HCT116 (cell line): ENCODE data around the gene PYDC1. TPM values are rescaled to one million over a fixed set of nuclear protein-coding genes. Genes with fewer than 3 reads are reported as not detected.
A peak's percentile ranks its signal among the peaks of the same experiment; 100 is the strongest.

Experiments
- ATAC-seq: fragments of 200-7000 bp; cut with Tn5 transposase; 2 replicates; pipeline ENCODE4 v1.9.1; 2020; ENCODE audit warnings: mild to moderate bottlenecking, moderate library complexity
- Bru-seq: library from RNA; stranded (reverse); fragments of 400-500 nt; gene quantifications from one replicate; lab custom pipeline; 2021; lab: Mats Ljungman, UMichigan
- BruChase-seq, 2 experiments: library from RNA; stranded (reverse); fragments of 400-500 nt; gene quantifications; one replicate each; lab custom pipeline; 2021; lab: Mats Ljungman, UMichigan
- BruUV-seq: library from RNA; stranded (reverse); fragments of 400-500 nt; replicated peaks from 2 replicates; lab custom pipeline; 2021; lab: Mats Ljungman, UMichigan
- CTCF ChIA-PET: fragments of 300-600 bp; sonication (Branson Sonifier 250); formaldehyde crosslinking; loops from one replicate; lab custom pipeline; 2021; ENCODE audit warnings: antibody characterized with exemption; lab: Charles Lee
- POLR2A ChIA-PET: fragments of 300-600, 350-600 bp; sonication (Branson Sonifier 250); formaldehyde crosslinking; loops from one replicate; lab custom pipeline; 2021; ENCODE audit warnings: antibody characterized with exemption; lab: Charles Lee
- RAD21 ChIA-PET, 2 experiments: fragments of 300-600 bp; sonication (Branson Sonifier 250); formaldehyde crosslinking; loops; one replicate each; lab custom pipeline; 2023; ENCODE audit warnings: low total read pairs in 2 of 2; ENCODE audit not compliant: uncharacterized antibody in 2 of 2, unreplicated experiment in 2 of 2, low non-redundant PET in 1 of 2; lab: Charles Lee
- DNase-seq: peaks from one replicate; pipeline ENCODE4 v3.0.0-alpha.2; 2010; ENCODE audit warnings: low read depth, low spot score
- H2AFZ ChIP-seq: fragments of 200-600 bp; shearing (Covaris generic), sonication (generic); 2 replicates; pipeline ENCODE4 v1.6.1; 2017; ENCODE audit warnings: low read depth, mixed run types, mixed read lengths, antibody characterized with exemption, low read length; ENCODE audit not compliant: poor library complexity, severe bottlenecking
- H3K27ac ChIP-seq: 2 replicates; pipeline ENCODE4 v1.5.1; 2012; ENCODE audit warnings: low read depth, low read length
- H3K27me3 ChIP-seq: fragments of 200-600 bp; sonication (generic); 2 replicates; pipeline ENCODE4 v1.6.1; 2016; ENCODE audit warnings: mixed run types, low read length, mixed read lengths; ENCODE audit not compliant: insufficient read depth
- H3K36me3 ChIP-seq, 2 experiments: fragments of 200-500 bp in 1 of 2; fragments of 200-600 bp in 1 of 2; sonication (Bioruptor generic) in 1 of 2; sonication (generic) in 1 of 2; 2 replicates each; pipeline versions ENCODE4 v1.5.1 to v1.6.1; 2014 to 2016; ENCODE audit warnings: low read length in 2 of 2, inconsistent platforms in 1 of 2, mixed read lengths in 1 of 2, mixed run types in 1 of 2; ENCODE audit not compliant: insufficient read depth in 2 of 2, control insufficient read depth in 1 of 2
- H3K4me1 ChIP-seq, 2 experiments: fragments of 200-600 bp in 1 of 2; sonication (generic) in 1 of 2; 2 replicates each; pipeline versions ENCODE4 v1.5.1 to v1.6.1; 2012 to 2017; ENCODE audit warnings: low read length in 2 of 2, inconsistent platforms in 1 of 2, mild to moderate bottlenecking in 1 of 2, mixed read lengths in 1 of 2, mixed run types in 1 of 2, moderate library complexity in 1 of 2; ENCODE audit not compliant: insufficient read depth in 2 of 2, control insufficient read depth in 1 of 2
- H3K4me2 ChIP-seq: fragments of 200-600 bp; sonication (generic); 2 replicates; pipeline ENCODE4 v1.6.1; 2017; ENCODE audit warnings: mixed run types, low read length, mixed read lengths
- H3K4me3 ChIP-seq, 2 experiments: fragments of 200-600 bp in 1 of 2; sonication (generic) in 1 of 2; replicated peaks in 1 of 2; 2 replicates each; pipeline ENCODE4 v1.5.1; 2011 to 2016; ENCODE audit warnings: low read length in 2 of 2, control low read depth in 1 of 2, low read depth in 1 of 2, mild to moderate bottlenecking in 1 of 2, mixed read lengths in 1 of 2, mixed run types in 1 of 2
- H3K79me2 ChIP-seq: fragments of 200-600 bp; sonication (generic); 2 replicates; pipeline ENCODE4 v1.6.1; 2017; ENCODE audit warnings: mild to moderate bottlenecking, mixed run types, low read length, moderate library complexity, mixed read lengths; ENCODE audit not compliant: insufficient read depth
- H3K9ac ChIP-seq: fragments of 200-600 bp; sonication (generic); 2 replicates; pipeline ENCODE4 v1.6.1; 2016; ENCODE audit warnings: low read length, mixed read lengths
- H3K9me2 ChIP-seq: fragments of 200-600 bp; sonication (generic), shearing (Covaris generic); 2 replicates; pipeline ENCODE4 v1.6.1; 2017; ENCODE audit warnings: mixed run types, mild to moderate bottlenecking, moderate library complexity; ENCODE audit not compliant: insufficient read depth
- H3K9me3 ChIP-seq, 2 experiments: fragments of 200-500 bp in 1 of 2; fragments of 200-600 bp in 1 of 2; sonication (Bioruptor generic) in 1 of 2; sonication (generic) in 1 of 2; 2 replicates each; pipeline ENCODE4 v1.6.1; 2014 to 2017; ENCODE audit warnings: low read length in 2 of 2, mixed read lengths in 2 of 2, inconsistent platforms in 1 of 2, low read depth in 1 of 2, mild to moderate bottlenecking in 1 of 2, mixed run types in 1 of 2, moderate library complexity in 1 of 2; ENCODE audit not compliant: control insufficient read depth in 1 of 2, insufficient read depth in 1 of 2
- H4K20me1 ChIP-seq: fragments of 200-600 bp; sonication (generic), shearing (Covaris generic); 2 replicates; pipeline ENCODE4 v1.6.1; 2017; ENCODE audit warnings: mixed run types, mild to moderate bottlenecking, moderate library complexity; ENCODE audit not compliant: insufficient read depth
- ATF3 ChIP-seq: IDR thresholded peaks from 2 replicates; pipeline ENCODE4 v1.6.1; 2012
- CBX3 ChIP-seq: IDR thresholded peaks from 2 replicates; pipeline ENCODE4 v1.6.1; 2012; ENCODE audit warnings: low read depth
- EGR1 ChIP-seq: IDR thresholded peaks from 2 replicates; pipeline ENCODE4 v1.6.1; 2012; ENCODE audit warnings: low read depth
- ELF1 ChIP-seq: IDR thresholded peaks from 2 replicates; pipeline ENCODE4 v1.6.1; 2012; ENCODE audit warnings: low read depth, borderline replicate concordance
- EZH2phosphoT487 ChIP-seq: fragments of 200-600 bp; IDR thresholded peaks from 2 replicates; pipeline ENCODE4 v1.6.1; 2018; ENCODE audit warnings: antibody characterized with exemption, borderline replicate concordance
- FOSL1 ChIP-seq: IDR thresholded peaks from 2 replicates; pipeline ENCODE4 v1.6.1; 2012; ENCODE audit warnings: low read depth
- JUND ChIP-seq: IDR thresholded peaks from 2 replicates; pipeline ENCODE4 v1.6.1; 2012
- MAX ChIP-seq: IDR thresholded peaks from 2 replicates; pipeline ENCODE4 v1.6.1; 2012
- POLR2AphosphoS5 ChIP-seq: IDR thresholded peaks from 2 replicates; pipeline ENCODE4 v1.6.1; 2011; ENCODE audit warnings: mild to moderate bottlenecking, low read depth, low read length, moderate library complexity
- RAD21 ChIP-seq: IDR thresholded peaks from 2 replicates; pipeline ENCODE4 v1.6.1; 2012; ENCODE audit warnings: low read depth, mild to moderate bottlenecking
- SIN3A ChIP-seq: IDR thresholded peaks from 2 replicates; pipeline ENCODE4 v1.6.1; 2012; ENCODE audit warnings: low read depth
- SP1 ChIP-seq: IDR thresholded peaks from 2 replicates; pipeline ENCODE4 v1.6.1; 2012; ENCODE audit warnings: low read depth
- SRF ChIP-seq: IDR thresholded peaks from 2 replicates; pipeline ENCODE4 v1.6.1; 2012; ENCODE audit warnings: low read depth
- TCF7L2 ChIP-seq: IDR thresholded peaks from 2 replicates; pipeline ENCODE4 v1.7.0; 2011; ENCODE audit warnings: borderline replicate concordance, inconsistent platforms; ENCODE audit not compliant: insufficient read depth, insufficient read length; ENCODE audit errors: extremely low read depth
- YY1 ChIP-seq: IDR thresholded peaks from 2 replicates; pipeline ENCODE4 v1.6.1; 2011; ENCODE audit warnings: low read length, low read depth, moderate library complexity, mild to moderate bottlenecking; ENCODE audit not compliant: insufficient replicate concordance; ENCODE audit errors: extremely low read depth
- ZBTB33 ChIP-seq: IDR thresholded peaks from 2 replicates; pipeline ENCODE4 v1.6.1; 2011; ENCODE audit warnings: mild to moderate bottlenecking, low read length, moderate library complexity; ENCODE audit not compliant: insufficient replicate concordance; ENCODE audit errors: extremely low read depth
- ZFX ChIP-seq: fragments of 450-650 bp; IDR thresholded peaks from 2 replicates; pipeline ENCODE4 v1.6.1; 2017
- intact Hi-C: fragments of 100-400 bp; cut with micrococcal nuclease; formaldehyde crosslinking; loops from 2 replicates; pipeline ENCODE4 v1.10.0; 2022
- long read RNA-seq: library from polyadenylated mRNA; unstranded; transcript quantifications from one replicate; pipeline ENCODE4 v2.0.0, GENCODE V29; 2021; ENCODE audit not compliant: unreplicated experiment
- polyA plus RNA-seq: library from polyadenylated mRNA; unstranded; fragments of >200 nt; gene quantifications from 2 replicates; pipeline ENCODE4 v1.2.1, GENCODE V29; 2012; ENCODE audit warnings: missing spikeins
- total RNA-seq: library from RNA; stranded (reverse); gene quantifications from one replicate; pipeline ENCODE4 v1.2.1, GENCODE V29; 2021; ENCODE audit not compliant: unreplicated experiment
- TF ChIP-seq, protein P1 (sequence below): IDR thresholded peaks from 2 replicates; pipeline ENCODE4 v1.6.1; 2012; ENCODE audit warnings: low read depth

The PYDC1 gene
- total RNA-seq (not detected), Bru-seq, nascent RNA (not detected), BruChase-seq, experiment 1, labeled RNA remaining after a 6-hour chase (not detected), BruChase-seq, experiment 2, labeled RNA remaining after a 2-hour chase (percentile 18 among the genes with signal in this experiment)
- 0.29 and 0.31 TPM in 2 replicates for polyA plus RNA-seq
- long read RNA-seq: 0 reads

DNA sequence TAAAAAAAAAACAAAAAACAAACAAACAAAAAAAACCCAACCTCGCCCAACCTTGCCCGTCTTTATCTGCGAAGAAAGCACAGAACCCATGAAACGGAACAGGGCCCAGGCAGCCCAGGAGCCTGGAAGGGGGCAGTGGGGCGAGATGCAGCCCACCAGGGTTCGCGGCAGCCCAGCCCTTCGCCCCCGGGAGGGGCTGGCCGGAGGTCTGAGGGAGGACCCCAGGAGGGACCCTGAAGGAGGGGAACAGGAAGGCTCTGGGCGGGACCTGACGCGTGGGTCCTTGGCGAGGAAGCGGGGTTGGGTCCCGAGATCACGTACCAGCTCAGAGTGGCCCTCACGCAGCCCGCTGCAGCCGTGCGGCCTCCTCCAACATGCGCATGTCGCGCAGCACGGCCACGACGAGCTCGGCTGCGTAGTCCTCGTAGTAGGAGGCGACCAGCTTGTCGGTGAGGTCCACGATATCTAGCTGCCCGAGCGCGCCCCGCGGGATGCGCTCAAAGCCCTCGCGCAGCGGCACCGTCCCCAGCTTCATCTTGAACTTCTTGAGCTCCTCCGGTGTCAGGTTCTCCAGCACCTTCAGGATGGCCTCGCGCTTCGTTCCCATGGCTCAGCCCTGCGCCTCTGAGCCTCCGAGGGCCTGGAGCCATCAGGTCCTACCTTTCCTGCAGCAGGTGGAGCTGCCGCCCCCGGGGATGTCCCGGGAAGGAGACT is at the start of gene PYDC1:
Gene PYDC1 (minus strand): TSS at position 714 of the 714 bp plus-strand sequence. CDS start 107 bp downstream, at position 607.
- POLR2A ChIA-PET: interaction anchor here (0.6 kb wide), 1 partner anchor 202 kb away, joined by 3 read pairs; no protein-coding TSS in a partner anchor
- ATAC-seq: no peak
- no peaks in the 10 kb centered on the region for H3K27me3 ChIP-seq
- intact Hi-C loops: loop anchor here (10.0 kb wide), 1 partner anchor 238 kb away; the partner anchor contains the start of gene ARMC5
- TF ChIP-seq SP1 (no peak), RAD21 (no peak), FOSL1 (no peak), EZH2phosphoT487 (no peak), ELF1 (no peak), SRF (no peak), ZBTB33 (no peak), MAX (no peak), ZFX (no peak), SIN3A (no peak), CBX3 (no peak), ATF3 (no peak), POLR2AphosphoS5 (no peak), EGR1 (no peak), JUND (no peak), YY1 (no peak), TCF7L2 (no peak)
- TF ChIP-seq, protein P1, sequence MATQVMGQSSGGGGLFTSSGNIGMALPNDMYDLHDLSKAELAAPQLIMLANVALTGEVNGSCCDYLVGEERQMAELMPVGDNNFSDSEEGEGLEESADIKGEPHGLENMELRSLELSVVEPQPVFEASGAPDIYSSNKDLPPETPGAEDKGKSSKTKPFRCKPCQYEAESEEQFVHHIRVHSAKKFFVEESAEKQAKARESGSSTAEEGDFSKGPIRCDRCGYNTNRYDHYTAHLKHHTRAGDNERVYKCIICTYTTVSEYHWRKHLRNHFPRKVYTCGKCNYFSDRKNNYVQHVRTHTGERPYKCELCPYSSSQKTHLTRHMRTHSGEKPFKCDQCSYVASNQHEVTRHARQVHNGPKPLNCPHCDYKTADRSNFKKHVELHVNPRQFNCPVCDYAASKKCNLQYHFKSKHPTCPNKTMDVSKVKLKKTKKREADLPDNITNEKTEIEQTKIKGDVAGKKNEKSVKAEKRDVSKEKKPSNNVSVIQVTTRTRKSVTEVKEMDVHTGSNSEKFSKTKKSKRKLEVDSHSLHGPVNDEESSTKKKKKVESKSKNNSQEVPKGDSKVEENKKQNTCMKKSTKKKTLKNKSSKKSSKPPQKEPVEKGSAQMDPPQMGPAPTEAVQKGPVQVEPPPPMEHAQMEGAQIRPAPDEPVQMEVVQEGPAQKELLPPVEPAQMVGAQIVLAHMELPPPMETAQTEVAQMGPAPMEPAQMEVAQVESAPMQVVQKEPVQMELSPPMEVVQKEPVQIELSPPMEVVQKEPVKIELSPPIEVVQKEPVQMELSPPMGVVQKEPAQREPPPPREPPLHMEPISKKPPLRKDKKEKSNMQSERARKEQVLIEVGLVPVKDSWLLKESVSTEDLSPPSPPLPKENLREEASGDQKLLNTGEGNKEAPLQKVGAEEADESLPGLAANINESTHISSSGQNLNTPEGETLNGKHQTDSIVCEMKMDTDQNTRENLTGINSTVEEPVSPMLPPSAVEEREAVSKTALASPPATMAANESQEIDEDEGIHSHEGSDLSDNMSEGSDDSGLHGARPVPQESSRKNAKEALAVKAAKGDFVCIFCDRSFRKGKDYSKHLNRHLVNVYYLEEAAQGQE: no peak
- TF ChIP-seq, all 23 proteins: peak for 0
- no peaks in the 10 kb centered on the region for H3K9me3 ChIP-seq
- H3K9me2 ChIP-seq: no peaks in the 10 kb centered on the region
- peaks cover 41% of the 10 kb centered on the region for H3K79me2 ChIP-seq
- H3K9ac ChIP-seq: 0 out of 2 replicates have a peak within 1 kb of the TSS, but pooled peaks have one; percentile 89
- peak within 1 kb of the TSS; percentile 95; the same call in 1 of the 2 replicates for H3K27ac ChIP-seq
- H3K4me1 ChIP-seq: peaks cover 9 to 30% of the 10 kb centered on the region in 2 experiments
- H4K20me1 ChIP-seq: no peaks in the 10 kb centered on the region
- no peaks in the 10 kb centered on the region; a peak in 1 of 4 replicates for H3K36me3 ChIP-seq
- no peak for DNase-seq
- no TSS peak for BruUV-seq
- H3K4me3 ChIP-seq: peak within 1 kb of the TSS in 1 of 2 experiments; percentile 96; a peak in 1 of 4 replicates
- ChIA-PET CTCF (no interaction called here), RAD21 (no interaction called here)
- H2AFZ ChIP-seq: no peak within 1 kb of the TSS
- H3K4me2 ChIP-seq: peak within 1 kb of the TSS; percentile 100
